HG02981 (cell line): ENCODE data around the gene DDA1.

Experiments
- ATAC-seq: cut with Tn5 transposase; IDR thresholded peaks from one replicate; pipeline ENCODE4 v1.9.1; 2021; ENCODE audit warnings: mild to moderate bottlenecking, moderate library complexity; ENCODE audit not compliant: unreplicated experiment

The DDA1 gene

DNA sequence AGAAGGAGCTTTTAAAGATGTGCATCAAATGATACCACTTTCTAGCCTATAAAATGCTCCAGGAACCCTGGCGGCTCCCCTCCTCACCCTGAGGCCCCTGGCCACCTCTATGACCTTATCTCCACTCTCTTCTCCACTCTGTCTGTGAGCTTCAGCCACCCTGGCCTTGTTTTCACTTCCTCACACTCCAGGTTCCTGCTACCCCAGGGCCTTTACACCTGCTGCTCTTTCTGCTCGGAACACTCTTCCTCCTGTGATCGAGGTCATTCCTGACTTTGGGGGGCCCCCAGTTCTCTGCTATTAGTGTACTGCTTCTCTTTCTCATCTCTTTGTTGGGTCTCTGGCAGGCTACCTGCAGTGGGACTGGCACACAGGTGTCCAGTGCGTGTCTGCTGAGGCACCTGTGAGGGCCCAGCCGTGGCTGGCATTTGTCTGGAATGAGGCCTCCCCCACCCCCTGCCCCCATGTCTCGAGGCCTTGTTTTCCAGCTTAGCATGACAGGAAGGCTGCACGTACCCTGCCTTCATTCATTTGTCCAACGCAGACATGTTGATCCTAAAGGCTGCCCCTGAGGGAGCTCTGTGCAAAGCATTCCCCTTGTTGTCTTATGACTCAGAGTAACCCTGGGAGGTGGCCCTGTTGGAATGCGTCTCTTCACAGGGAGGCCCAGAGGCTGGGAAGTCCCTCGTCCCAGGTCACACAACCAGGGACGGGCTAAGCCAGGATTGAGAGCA lies 2.3 kb downstream of the DDA1 start:
- no peak for ATAC-seq

DNA sequence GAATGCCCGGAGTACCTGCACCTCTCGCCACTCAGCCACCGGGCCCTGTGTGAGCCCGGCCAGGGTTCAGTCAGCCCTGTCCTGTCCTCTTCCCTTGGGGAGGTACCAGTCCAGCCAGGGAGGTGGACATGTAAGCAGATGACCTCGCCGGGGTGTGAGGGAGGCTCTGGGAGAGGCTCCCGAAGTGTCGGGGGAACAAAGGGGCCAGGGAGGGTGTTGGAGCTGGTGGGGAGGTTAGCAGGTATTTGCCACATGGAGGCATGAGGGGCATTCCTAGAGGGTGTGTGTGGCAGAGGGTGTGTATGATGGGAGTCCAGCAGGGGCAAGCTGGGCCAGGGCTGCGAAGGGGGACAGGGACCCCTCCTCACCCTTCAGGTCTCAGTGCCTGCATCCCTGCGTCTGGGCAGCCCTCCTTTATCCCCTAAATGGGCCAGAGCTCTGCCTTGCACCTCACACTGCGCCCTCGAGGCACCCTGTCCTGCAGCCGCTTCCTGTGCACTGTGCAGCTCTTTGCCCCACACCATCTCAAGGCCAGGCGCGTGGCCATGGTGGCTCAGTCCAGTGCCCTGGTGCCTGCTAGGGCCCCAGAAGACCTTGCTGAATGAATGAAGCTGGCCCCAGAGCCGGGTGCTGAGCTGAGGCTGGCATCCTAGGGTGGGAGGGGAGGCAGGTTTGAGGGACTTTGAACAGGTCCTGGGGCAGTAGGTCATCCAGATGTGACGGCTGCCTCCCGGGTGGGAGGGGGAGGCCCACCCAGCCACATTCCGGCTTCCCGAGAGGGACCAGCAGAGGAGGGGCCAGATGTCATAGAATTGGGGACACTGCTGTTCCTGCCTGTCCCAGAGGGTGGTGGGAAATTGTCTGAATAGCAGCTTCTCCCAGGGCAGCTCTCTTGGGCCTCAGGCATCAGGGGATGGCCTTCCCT lies 3.1 kb downstream of the DDA1 start:
- no peak for ATAC-seq

DNA sequence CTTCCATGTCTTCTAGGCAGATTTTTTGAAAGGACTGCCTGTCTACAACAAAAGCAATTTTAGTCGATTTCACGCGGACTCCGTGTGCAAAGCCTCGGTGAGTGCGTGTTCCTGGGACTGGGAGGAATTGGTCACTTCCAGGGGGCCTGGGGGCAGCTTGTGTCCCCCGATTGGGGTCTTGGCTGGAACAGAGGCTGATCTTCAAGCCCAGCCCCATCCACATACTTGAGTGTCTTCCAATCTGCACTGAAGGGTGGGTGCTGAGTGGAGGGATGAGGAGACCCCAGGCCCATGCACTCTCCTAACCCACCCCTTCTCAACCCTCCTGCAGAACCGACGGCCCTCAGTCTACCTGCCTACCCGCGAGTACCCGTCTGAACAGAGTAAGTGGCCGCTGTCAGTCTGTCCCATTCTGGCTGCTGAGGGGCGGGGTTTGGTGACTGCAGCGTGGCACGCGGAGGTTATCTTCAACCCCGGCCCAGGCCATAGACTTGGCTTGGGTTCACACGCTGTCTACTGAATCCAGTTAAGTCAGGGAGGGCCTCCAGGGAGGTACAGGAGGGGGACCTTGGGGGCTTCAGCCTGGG lies 4.7 kb downstream of the DDA1 start:
- ATAC-seq: no peak

DNA sequence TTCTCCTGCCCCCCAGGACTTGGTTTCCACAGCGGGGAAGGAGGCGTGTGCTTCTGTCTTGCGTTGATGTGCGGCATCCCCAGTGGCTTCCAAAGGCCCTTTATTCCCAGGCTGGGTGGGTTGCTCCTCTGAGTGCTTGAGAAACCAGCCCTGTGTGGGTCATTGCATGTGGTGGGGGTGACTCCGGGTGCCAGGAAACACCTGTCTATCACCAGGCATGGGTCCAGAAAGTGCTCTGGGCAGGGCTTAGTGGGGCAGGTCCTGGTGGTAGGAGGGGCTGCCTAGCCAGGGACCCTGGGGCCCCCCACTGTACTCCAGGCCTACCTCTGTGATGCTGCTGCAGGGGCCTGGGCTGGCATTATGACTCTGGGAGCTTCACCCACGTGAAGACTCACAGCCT lies 9.6 kb downstream of the DDA1 start:
- no peak for ATAC-seq

DNA sequence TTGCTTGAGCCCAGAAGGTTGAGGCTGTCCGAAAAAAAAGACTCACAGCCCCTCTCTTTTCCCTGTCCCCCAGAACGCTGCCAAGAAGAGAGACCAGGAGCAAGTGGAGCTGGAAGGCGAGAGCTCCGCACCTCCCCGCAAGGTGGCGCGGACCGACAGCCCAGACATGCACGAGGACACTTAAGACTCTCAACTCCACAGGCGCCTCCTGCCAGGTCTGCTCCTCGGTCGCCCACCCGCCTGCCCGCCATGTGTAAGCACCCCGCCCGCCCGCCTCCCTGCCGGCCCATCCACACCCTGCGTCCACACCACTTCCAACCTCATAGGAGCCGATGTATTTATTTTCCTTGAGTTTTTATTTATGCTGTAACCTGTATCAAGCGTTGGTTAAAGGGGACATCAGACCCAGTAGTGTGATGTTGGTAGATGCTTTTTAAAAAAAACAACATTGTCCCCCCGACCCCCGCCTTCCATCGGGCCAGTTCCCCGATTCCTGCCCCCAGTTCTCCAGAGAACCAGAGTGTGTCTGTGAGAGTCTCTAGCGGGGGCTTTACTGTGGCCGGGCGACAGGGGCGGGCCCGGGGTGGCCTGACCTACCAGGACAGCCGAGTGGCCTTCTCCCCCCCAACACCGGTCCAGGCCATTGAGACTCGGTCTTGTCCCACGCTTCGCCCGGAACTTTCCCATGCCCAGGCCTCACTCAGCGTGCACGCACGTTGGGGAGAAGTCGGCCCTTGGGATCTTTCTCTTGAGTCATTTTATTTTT lies 10.3 kb downstream of the DDA1 start:
- no peak for ATAC-seq

DNA sequence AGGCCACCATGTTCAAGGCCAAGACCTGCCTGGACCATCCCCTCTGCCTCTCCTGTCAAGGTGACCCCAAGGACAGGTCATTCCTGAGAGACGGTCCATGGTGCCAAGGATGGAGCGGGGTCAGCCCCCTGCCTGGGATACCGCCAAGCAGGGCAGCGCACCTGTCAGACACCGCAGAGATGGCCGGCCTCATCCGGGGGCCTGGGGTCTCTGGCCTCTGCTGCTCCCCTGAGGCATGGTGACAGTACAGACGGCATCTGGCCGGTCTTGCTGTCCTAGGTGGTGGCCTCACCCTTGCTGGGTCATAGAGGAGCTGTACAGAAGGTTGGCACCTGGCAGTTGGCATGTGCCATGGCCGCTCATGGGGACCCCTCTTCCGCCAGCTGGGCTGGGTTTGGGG lies 11.1 kb downstream of the DDA1 start:
- no peak for ATAC-seq

DNA sequence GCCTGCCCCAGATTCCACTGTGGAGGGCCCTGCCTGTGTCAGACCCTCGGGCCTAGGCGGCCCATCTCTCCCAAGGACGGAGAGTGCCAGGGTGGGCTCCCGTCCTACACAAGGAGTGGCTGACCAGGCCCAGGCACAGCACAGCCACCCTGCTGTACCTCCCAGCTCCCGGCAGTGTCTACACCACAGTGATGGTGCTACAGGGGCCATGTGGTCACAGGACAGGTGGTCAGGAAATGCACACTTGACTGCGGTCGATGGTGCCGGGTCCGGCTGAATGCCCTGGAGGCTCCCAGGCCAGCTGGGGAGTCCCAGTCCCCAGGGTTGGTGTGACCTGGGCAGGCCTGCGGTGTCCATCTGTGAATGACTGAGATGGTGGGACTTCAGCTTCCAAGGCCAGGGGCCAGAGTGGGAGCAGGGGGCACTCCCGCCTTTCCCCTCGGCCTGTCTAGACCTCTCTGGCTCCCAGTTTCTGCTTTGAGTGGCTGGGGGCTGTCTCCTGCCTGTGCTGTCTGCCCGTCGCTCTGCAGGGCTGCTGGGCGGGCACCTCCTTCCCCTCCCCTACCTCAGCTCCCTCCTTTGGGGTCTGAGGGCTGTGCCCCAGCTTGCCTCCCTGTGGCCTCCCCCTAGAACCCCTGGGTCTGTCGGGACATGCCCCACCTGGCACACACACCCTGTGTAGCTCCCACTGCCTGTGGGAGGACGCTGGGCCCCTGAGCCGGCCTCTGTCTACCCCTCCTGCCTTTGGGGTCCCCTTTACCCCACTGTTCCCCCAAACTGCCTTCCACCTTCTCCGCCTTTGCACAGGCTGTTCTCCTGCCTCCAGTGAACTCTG lies 12.5 kb downstream of the DDA1 start:
- ATAC-seq: no peak

DNA sequence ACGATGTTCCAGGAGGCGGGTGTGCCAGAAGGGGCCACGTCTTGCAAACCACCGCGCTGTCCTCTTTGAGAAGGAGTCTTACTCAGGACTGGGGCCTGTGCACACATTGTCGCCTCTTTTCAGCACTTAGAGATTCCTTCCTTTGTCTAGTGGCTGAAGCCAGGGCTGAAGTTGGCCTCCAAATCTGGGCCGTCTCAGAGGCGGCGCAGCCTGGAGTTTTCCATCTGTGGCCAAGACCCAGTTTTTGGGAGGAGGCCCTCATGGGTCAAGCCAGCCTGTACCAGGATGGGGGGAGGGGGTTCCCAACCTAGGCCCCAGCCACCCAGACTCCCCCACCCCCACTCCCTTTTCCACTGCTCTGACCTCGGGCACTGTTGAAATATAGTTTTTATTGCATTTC lies 13.5 kb downstream of the DDA1 start:
- no peak for ATAC-seq

DNA sequence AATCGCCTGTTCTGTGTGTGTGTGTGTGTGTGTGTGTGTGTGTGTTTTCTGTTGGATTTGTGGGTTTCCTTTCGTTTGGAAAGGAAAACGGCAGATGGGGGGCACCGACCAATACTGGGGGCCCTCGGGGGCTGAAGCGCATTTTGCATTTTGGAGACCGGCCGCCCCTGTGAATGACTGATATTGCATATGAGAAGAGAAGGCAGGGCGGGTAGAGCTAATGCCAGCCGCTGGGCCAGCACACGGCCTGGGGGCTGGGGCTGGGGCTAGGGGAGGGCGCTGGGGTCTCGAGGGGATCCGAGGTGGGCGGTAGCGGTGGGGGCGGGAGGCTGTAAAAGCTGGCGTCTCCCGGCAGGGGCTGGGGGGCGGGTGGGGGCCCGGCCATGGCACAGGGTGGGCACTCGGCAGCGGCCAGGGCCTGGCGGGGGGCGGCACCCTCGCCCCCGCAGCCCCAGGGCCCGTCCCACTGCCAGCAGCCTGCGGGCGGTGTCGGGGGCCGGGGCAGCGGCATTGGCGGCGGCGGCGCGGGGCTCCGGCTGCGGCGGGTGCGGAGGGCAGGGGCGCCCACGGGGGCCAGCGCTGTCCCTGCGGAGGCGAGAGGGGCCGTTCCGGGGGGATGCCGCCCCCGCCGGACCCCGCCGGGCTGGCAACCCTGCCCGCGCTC lies 14.1 kb downstream of the DDA1 start:
- ATAC-seq: no peak

DNA sequence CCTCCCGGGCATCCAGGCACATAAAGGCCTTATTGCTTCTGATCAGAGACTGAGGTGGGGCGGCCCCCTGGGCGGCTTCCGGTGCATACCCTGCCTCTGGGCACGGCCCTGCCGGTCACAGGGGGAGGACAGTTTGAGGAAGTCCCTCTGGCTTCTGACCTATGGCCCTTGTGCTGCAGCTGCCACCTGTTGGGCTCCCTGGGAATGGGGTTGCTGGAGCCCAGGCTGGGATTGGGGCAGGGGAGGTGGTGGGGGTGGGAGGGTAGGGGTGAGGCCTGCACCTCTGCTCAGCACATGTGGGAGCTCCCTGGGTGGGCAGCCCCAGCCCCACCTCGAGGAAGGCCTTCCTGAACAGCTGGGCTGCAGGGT lies 14.6 kb downstream of the DDA1 start:
- ATAC-seq: no peak

DNA sequence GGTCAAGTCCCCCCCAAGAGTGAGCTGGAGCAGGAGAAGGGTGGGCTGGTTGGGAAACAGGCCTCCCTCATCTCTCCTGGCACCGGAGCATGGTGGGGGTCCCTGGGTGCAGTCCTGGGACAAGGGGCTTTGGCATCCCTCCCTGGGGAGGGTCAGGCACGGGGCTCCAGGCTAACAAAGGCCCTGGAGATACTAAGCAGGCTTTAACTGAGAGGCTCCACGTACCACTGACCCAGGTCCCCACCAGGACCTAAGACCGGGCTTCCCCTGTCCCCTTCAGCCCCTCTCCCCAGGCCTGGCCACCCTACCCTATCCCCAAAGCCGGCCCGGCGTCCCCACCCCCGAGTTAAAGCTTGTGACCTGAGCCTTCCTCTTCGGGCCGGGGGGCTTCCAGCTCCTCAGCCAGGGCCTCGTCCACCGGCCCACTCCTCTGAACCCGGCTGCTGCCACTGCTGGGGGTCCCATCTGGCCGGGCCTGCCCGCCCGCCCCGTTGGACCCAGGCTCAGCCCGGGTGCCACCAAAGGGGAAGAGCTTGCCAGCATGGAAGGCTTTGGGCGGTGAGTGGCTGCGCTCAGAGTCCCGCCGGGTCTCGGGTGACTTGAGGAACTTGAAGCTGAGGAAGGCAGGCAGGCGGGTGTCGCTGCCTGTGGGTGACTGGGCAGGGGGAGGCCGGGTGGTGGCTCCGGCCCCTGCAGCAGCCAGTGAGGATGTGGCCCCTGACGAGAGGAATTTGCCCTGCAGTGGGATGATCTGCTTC lies 15.2 kb downstream of the DDA1 start:
- no peak for ATAC-seq

DNA sequence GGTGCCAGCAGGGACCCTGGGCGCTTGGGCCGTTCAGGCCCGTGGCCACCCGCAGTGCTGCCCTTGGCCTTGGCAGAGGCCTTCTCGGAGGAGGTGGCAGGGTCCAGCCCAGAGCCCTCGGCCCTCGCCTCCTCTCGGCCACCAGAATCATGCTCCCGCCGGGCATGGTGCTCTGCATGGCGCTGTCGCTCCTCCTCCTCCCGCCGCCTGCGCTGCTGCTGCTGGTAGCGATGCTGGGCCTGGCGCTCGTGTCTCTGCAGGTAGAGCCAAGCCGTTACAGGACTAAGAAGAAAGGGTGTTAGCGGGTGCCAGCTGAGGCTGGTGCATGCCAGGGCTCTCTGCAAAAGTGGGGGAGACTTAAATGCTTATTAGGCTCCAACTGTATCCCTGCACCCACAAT lies 15.8 kb downstream of the DDA1 start:
- ATAC-seq: no peak

DNA sequence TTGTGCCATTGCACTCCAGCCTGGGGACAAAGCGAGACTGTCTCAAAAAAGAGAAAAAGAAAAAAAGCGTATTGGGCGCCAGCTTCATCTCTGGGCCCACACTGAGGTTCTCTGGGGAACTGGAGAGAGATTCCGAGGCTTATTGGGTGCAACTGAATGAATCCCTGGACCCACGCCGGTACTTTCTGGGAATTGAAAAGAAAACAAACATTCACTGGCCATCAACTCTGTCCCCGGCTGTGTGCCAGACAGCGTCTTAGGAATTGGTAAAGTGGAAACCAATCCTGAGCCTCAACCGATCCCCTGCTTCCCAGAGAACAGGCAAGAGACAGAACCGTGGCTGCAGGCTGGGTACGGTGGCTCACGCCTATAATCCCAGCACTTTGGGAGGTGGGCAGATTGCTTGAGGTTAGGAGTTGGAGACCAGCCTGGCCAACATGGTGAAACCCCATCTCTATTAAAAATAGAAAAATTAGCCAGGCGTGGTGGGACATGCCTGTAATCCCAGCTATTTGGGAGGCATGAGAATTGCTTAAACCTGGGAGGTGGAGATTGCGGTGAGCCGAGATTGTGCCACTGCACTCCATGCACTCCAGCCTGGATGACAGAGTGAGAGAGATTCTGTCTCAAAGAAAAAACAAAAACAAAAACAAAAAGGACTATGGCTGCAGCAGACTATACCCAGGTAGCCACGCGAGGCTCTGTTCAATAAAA lies 16.7 kb downstream of the DDA1 start:
- no peak for ATAC-seq

DNA sequence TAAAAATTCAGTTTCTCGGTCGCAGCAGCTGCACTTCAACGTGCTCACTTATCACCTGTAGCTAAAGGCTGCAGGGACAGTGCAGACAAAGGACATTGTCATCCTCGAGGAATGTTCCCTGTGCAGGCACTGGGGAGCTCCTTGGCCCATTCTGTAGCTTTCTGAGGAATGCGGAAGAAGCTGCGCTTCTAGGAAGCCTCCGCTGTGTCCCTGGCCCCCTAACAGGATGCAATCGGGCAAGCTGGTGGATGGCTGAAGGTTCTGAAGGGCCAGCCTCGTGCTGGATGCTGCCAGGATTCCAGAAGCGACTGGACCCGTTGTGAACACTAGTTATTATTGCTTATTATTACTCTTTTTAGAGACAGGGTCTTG lies 17.2 kb downstream of the DDA1 start:
- no peak for ATAC-seq

DNA sequence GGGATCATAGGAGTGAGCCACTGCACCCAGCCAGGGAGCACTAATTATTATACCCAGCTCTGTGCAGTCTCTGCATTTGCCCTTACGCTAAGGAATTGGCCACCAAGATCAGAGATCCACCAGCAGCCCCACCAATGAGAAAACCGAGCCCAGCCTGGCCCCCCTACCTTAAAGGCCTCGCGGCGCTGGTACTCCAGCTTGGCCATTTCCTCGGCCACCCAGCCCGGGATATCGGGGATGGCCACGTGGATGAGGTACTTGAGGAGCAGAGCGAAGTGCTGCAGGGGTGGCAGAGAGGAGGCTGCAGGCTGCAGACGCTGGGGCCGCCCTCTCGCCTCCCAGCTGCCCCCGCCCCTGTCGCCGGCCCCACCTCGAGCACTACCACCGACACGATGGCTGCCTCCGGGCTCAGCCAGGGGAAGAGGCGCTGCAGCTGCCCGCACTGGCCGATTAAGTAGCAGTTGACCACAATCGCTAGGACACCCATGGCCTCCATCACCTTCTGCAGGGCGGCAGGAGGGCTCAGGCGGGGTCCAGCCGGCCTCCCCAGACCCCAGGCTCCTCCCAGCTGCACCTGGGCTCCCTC lies 17.8 kb downstream of the DDA1 start:
- no peak for ATAC-seq

DNA sequence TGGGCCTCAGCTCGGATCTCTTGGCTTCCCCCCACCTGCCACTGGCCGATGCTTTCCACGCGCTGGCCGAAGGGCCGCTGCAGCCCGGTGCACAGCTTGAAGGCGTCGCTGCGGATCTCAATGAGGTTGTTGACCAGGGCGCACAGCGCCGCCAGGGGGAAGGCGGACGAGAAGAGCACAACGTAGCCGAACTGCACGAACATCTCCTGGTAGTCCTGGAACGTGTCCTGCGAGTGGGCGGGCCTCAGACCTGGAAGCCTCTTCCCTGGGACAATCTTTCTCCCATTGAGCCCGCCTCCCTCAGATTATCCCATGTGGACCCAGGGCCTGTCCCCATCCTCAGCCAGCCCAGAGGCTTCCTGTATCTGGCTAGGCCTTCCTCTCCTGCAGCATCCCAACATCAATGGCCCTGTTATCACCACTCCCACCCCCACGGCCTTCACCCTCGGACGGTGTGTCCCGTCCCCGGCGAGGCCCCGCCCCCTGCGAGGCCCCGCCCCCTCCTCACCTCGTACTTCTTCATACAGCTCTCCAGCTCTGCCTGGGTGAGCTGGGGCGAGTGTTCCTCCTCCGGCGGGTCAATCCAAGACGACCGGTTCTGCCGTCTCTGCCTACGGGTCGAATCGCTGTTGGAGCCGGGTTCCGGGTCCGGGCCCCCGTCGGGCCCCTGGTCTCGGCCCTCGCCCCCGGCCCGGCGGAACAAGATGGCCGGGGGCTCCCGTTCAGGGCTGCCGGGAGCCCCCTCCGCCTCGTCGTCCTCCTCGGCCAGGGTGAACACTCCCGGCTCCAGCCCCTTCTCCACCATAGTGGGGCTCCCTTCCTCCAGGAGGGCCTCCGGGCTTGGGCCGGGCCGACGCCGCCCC lies 18.5 kb downstream of the DDA1 start:
- no peak for ATAC-seq
